SU-DHL-6 (cell line): ENCODE results near the gene CA5B.
"Not testable (repeated sequence)": the region's sequence is repeated elsewhere in the genome, so short reads cannot be mapped to it uniquely, and the experiment has no call there.

Experiments used
- H2AFZ ChIP-seq: fragments of 200-600 bp; sonication (generic); 2 replicates; pipeline ENCODE4 v1.6.1; 2014; ENCODE audit warnings: low read depth, mild to moderate bottlenecking, moderate library complexity, mixed read lengths, antibody characterized with exemption, low read length; ENCODE audit not compliant: severe bottlenecking
- H3F3A ChIP-seq: fragments of 200-600 bp; shearing (Covaris generic); 2 replicates; pipeline ENCODE4 v1.6.0; 2016; ENCODE audit warnings: antibody characterized with exemption, mild to moderate bottlenecking; ENCODE audit not compliant: insufficient read depth
- H3K27ac ChIP-seq: fragments of 200-600 bp; sonication (generic); 2 replicates; pipeline ENCODE4 v1.5.1; 2016; ENCODE audit warnings: low read depth, mild to moderate bottlenecking, low read length, moderate library complexity, mixed read lengths
- H3K27me3 ChIP-seq: fragments of 200-600 bp; sonication (generic), shearing (Covaris generic); 2 replicates; pipeline ENCODE4 v1.6.0; 2014; ENCODE audit warnings: mild to moderate bottlenecking, low read length
- H3K36me3 ChIP-seq: fragments of 200-600 bp; sonication (generic); 2 replicates; pipeline ENCODE4 v1.6.1; 2014; ENCODE audit warnings: mild to moderate bottlenecking, low read length, mixed read lengths
- H3K4me2 ChIP-seq: fragments of 300-600, 200-600 bp; shearing (Covaris generic), sonication (generic); 2 replicates; pipeline ENCODE4 v1.6.0; 2014; ENCODE audit warnings: low read length, low read depth, mild to moderate bottlenecking; ENCODE audit not compliant: poor library complexity, severe bottlenecking
- H3K4me3 ChIP-seq: fragments of 200-600 bp; sonication (generic); 2 replicates; pipeline ENCODE4 v1.5.1; 2014; ENCODE audit warnings: antibody characterized with exemption, low read length, mild to moderate bottlenecking, mixed read lengths; ENCODE audit not compliant: insufficient read depth, poor library complexity, severe bottlenecking
- H3K79me2 ChIP-seq: fragments of 200-600 bp; sonication (generic); 2 replicates; pipeline ENCODE4 v1.6.1; 2014; ENCODE audit warnings: mild to moderate bottlenecking, low read length, moderate library complexity; ENCODE audit not compliant: insufficient read depth
- H3K9ac ChIP-seq: fragments of 200-600 bp; sonication (generic); 2 replicates; pipeline ENCODE4 v1.7.0; 2014; ENCODE audit warnings: mild to moderate bottlenecking, low read length
- H3K9me2 ChIP-seq: fragments of 200-600 bp; sonication (generic); replicated peaks from 2 replicates; pipeline ENCODE4 v1.6.1; 2014; ENCODE audit warnings: low read length; ENCODE audit not compliant: insufficient read depth
- H3K9me3 ChIP-seq: fragments of 200-600 bp; sonication (generic); 2 replicates; pipeline ENCODE4 v1.6.1; 2014; ENCODE audit warnings: low read length, mixed read lengths; ENCODE audit not compliant: insufficient read depth
- H4K20me1 ChIP-seq: fragments of 200-600 bp; sonication (generic); 2 replicates; pipeline ENCODE4 v1.6.1; 2014; ENCODE audit warnings: low read depth, mild to moderate bottlenecking, antibody characterized with exemption, low read length, moderate library complexity, mixed read lengths
- CTCF ChIP-seq: fragments of 200-600 bp; sonication (generic); IDR thresholded peaks from one replicate; pipeline ENCODE4 v1.5.1; 2017; ENCODE audit warnings: antibody characterized with exemption, mild to moderate bottlenecking, low read length, moderate library complexity; ENCODE audit not compliant: insufficient read depth, poor library complexity, severe bottlenecking
- EZH2phosphoT487 ChIP-seq: fragments of 200-600 bp; sonication (generic), shearing (Covaris generic); conservative IDR thresholded peaks from 2 replicates; pipeline ENCODE4 v1.6.1; 2018; ENCODE audit warnings: mild to moderate bottlenecking, antibody characterized with exemption, low read length, moderate library complexity, mixed read lengths

Gene CA5B

GRCh38 chrX:15723887-15724517, 14.1 kb upstream of the CA5B start:
- H3K9me3 ChIP-seq, result no peaks in the 10 kb centered on the region
- TF ChIP-seq CTCF, result no peak
- no peak for TF ChIP-seq EZH2phosphoT487
- no peaks in the 10 kb centered on the region for H3K36me3 ChIP-seq
- no peak overlapping the region for H2AFZ ChIP-seq
- no peaks in the 10 kb centered on the region for H3K9me2 ChIP-seq
- H3K27ac ChIP-seq, result no peak overlapping the region
- no peak overlapping the region for H3K4me2 ChIP-seq
- no peak overlapping the region for H3K9ac ChIP-seq
- no peaks in the 10 kb centered on the region for H3K27me3 ChIP-seq
- no peaks in the 10 kb centered on the region for H3F3A ChIP-seq
- H4K20me1 ChIP-seq, result no peaks in the 10 kb centered on the region
- H3K4me3 ChIP-seq, result no peak overlapping the region
- H3K79me2 ChIP-seq, result no peaks in the 10 kb centered on the region

GRCh38 chrX:15724911-15725310, 13.2 kb upstream of the CA5B start:
- Histone ChIP-seq H3K9me2 (no peaks in the 10 kb centered on the region), H3K9me3 (no peaks in the 10 kb centered on the region), H3K9ac (no peak overlapping the region), H3K27ac (no peak overlapping the region), H3K36me3 (no peaks in the 10 kb centered on the region), H3K4me3 (no peak overlapping the region), H4K20me1 (no peaks in the 10 kb centered on the region), H3F3A (no peaks in the 10 kb centered on the region), H3K79me2 (no peaks in the 10 kb centered on the region), H2AFZ (no peak overlapping the region), H3K4me2 (no peak overlapping the region), H3K27me3 (no peaks in the 10 kb centered on the region)
- no peak for TF ChIP-seq CTCF
- TF ChIP-seq EZH2phosphoT487, result no peak

GRCh38 chrX:15731368-15731767, 6.7 kb upstream of the CA5B start:
- not testable (repeated sequence) for H3K9ac ChIP-seq, H3K27ac ChIP-seq

GRCh38 chrX:15737190-15737958, 696 bp upstream of the CA5B start:
- Histone ChIP-seq H2AFZ (no peak overlapping the region), H3K4me2 (peak overlapping the region; percentile 61), H3K36me3 (no peaks in the 10 kb centered on the region), H3K9ac (no peak overlapping the region; the same call in 1 of the 2 replicates), H3K9me3 (no peaks in the 10 kb centered on the region), H3K27me3 (no peaks in the 10 kb centered on the region), H3K9me2 (no peaks in the 10 kb centered on the region), H4K20me1 (no peaks in the 10 kb centered on the region), H3K79me2 (no peaks in the 10 kb centered on the region), H3K27ac (no peak overlapping the region), H3F3A (peaks cover 9% of the 10 kb centered on the region; the same call in 1 of the 2 replicates), H3K4me3 (peak overlapping the region; percentile 25)
- no peak for TF ChIP-seq EZH2phosphoT487
- TF ChIP-seq CTCF, result no peak

More at GRCh38 chrX:15731368-15731767, 6.7 kb upstream of the CA5B start:
- not testable (repeated sequence) for H3K79me2 ChIP-seq, H3K36me3 ChIP-seq, H3F3A ChIP-seq, H3K4me3 ChIP-seq, H2AFZ ChIP-seq, H3K9me3 ChIP-seq, H3K27me3 ChIP-seq, H4K20me1 ChIP-seq, H3K4me2 ChIP-seq, H3K9me2 ChIP-seq
